ENCODE results near the gene PTPRN2. TPM values are rescaled to one million over a fixed set of nuclear protein-coding genes. Genes with fewer than 3 reads are reported as not detected.
A peak's percentile ranks its signal among the peaks of the same experiment; 100 is the strongest.

The PTPRN2 gene
- total and polyA plus RNA-seq, 2 of the 13 experiments (the other 11 are each of a cell fraction or from before 2014, with no cell fraction given) = 2.5 to 24.2 TPM

DNA sequence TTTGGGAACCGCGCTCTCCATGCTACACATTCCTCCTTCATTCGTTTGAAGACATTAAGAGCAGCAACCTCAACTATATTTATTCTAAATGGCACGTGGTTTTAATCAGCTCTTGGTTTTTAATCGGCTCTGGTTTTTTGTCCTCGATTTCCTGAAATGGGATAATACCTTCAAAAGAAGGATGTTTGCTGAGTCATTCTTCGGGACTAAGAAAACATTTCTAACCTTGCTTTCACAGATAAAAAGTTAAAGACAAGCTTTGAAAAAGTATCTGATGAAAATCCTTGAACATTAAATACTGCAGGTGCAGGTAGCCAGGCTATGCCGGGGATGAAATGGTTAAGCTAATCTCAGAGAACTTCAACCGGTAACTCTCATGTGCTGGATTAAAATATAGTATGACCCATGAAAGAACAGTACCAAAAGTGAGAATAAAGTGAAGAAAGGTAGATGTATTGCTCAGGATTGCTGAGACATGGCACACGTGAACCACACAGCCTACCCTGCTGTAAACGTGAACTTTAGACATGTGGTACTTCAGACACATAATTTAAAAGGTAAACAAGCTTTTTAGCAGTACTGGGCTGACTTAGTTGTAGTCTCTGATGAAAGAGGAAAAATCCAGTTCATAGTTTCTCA, 89.1 kb downstream of the PTPRN2 start (continued):
- TF ChIP-seq MXI1 (IDR thresholded peaks at IDR 0.05; ENCODE audit: borderline replicate concordance, low read depth, low read length) (peak; percentile 86; the same call in 1 of the 3 replicates), ZNF331 (CRISPR knock-in tag; IDR thresholded peaks at IDR 0.05) (peak; percentile 26; the same call in 1 of the 2 replicates), ZSCAN29 (CRISPR knock-in tag; conservative IDR thresholded peaks at IDR 0.05) (peak; percentile 64; the same call in 1 of the 2 replicates), ZIK1 (CRISPR knock-in tag; IDR thresholded peaks at IDR 0.05; ENCODE audit: borderline replicate concordance, low read depth) (no peak), THAP11 (CRISPR knock-in tag; IDR thresholded peaks at IDR 0.05) (0 out of 2 replicates have a peak, but pooled peaks have one; percentile 36), ZNF224 (CRISPR knock-in tag; IDR thresholded peaks at IDR 0.05) (no peak), MEIS1 (CRISPR knock-in tag; IDR thresholded peaks at IDR 0.05; ENCODE audit: borderline replicate concordance) (0 out of 2 replicates have a peak, but pooled peaks have one; percentile 24), KAT8 (CRISPR knock-in tag; IDR thresholded peaks at IDR 0.05) (0 out of 2 replicates have a peak, but pooled peaks have one; percentile 27), SP140L (CRISPR knock-in tag; IDR thresholded peaks at IDR 0.05; ENCODE audit: borderline replicate concordance) (0 out of 2 replicates have a peak, but pooled peaks have one; percentile 47), ZNF788 (CRISPR knock-in tag; IDR thresholded peaks at IDR 0.05; ENCODE audit: borderline replicate concordance) (no peak), PAF1 (CRISPR knock-in tag; IDR thresholded peaks at IDR 0.05) (no peak), KAT2B (IDR thresholded peaks at IDR 0.05; ENCODE audit: borderline replicate concordance, low read depth, low read length) (no peak), MAFK (conservative IDR thresholded peaks at IDR 0.05 in 1 of 2, IDR thresholded peaks at IDR 0.05 in 1 of 2; ENCODE audit: low read length in 2 of 2) (0 out of 4 replicates have a peak, but pooled peaks of 1 of the 2 experiments have one; percentile 2), ZMYM3 (CRISPR knock-in tag; IDR thresholded peaks at IDR 0.05) (0 out of 2 replicates have a peak, but pooled peaks have one; percentile 26), ZSCAN30 (CRISPR knock-in tag; IDR thresholded peaks at IDR 0.05) (no peak), ZBTB1 (CRISPR knock-in tag; IDR thresholded peaks at IDR 0.05; ENCODE audit: borderline replicate concordance) (no peak)
- TF ChIP-seq, protein P1, sequence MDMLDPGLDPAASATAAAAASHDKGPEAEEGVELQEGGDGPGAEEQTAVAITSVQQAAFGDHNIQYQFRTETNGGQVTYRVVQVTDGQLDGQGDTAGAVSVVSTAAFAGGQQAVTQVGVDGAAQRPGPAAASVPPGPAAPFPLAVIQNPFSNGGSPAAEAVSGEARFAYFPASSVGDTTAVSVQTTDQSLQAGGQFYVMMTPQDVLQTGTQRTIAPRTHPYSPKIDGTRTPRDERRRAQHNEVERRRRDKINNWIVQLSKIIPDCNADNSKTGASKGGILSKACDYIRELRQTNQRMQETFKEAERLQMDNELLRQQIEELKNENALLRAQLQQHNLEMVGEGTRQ (IDR thresholded peaks at IDR 0.05; ENCODE audit: low read depth, low read length) = peak; percentile 15; the same call in 1 of the 2 replicates
- TF ChIP-seq, protein P1 (CRISPR knock-in tag; IDR thresholded peaks at IDR 0.05; ENCODE audit: borderline replicate concordance) = peak; percentile 46; the same call in 1 of the 2 replicates
- TF ChIP-seq, protein P2, sequence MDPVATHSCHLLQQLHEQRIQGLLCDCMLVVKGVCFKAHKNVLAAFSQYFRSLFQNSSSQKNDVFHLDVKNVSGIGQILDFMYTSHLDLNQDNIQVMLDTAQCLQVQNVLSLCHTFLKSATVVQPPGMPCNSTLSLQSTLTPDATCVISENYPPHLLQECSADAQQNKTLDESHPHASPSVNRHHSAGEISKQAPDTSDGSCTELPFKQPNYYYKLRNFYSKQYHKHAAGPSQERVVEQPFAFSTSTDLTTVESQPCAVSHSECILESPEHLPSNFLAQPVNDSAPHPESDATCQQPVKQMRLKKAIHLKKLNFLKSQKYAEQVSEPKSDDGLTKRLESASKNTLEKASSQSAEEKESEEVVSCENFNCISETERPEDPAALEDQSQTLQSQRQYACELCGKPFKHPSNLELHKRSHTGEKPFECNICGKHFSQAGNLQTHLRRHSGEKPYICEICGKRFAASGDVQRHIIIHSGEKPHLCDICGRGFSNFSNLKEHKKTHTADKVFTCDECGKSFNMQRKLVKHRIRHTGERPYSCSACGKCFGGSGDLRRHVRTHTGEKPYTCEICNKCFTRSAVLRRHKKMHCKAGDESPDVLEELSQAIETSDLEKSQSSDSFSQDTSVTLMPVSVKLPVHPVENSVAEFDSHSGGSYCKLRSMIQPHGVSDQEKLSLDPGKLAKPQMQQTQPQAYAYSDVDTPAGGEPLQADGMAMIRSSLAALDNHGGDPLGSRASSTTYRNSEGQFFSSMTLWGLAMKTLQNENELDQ (CRISPR knock-in tag; IDR thresholded peaks at IDR 0.05; ENCODE audit: borderline replicate concordance) = no peak
- TF ChIP-seq, protein P3, sequence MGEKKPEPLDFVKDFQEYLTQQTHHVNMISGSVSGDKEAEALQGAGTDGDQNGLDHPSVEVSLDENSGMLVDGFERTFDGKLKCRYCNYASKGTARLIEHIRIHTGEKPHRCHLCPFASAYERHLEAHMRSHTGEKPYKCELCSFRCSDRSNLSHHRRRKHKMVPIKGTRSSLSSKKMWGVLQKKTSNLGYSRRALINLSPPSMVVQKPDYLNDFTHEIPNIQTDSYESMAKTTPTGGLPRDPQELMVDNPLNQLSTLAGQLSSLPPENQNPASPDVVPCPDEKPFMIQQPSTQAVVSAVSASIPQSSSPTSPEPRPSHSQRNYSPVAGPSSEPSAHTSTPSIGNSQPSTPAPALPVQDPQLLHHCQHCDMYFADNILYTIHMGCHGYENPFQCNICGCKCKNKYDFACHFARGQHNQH (CRISPR knock-in tag; IDR thresholded peaks at IDR 0.05) = peak; percentile 64; the same call in 1 of the 2 replicates
- TF ChIP-seq, protein P4, sequence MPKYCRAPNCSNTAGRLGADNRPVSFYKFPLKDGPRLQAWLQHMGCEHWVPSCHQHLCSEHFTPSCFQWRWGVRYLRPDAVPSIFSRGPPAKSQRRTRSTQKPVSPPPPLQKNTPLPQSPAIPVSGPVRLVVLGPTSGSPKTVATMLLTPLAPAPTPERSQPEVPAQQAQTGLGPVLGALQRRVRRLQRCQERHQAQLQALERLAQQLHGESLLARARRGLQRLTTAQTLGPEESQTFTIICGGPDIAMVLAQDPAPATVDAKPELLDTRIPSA (CRISPR knock-in tag; IDR thresholded peaks at IDR 0.05; ENCODE audit: borderline replicate concordance) = no peak
- TF ChIP-seq, protein P5, sequence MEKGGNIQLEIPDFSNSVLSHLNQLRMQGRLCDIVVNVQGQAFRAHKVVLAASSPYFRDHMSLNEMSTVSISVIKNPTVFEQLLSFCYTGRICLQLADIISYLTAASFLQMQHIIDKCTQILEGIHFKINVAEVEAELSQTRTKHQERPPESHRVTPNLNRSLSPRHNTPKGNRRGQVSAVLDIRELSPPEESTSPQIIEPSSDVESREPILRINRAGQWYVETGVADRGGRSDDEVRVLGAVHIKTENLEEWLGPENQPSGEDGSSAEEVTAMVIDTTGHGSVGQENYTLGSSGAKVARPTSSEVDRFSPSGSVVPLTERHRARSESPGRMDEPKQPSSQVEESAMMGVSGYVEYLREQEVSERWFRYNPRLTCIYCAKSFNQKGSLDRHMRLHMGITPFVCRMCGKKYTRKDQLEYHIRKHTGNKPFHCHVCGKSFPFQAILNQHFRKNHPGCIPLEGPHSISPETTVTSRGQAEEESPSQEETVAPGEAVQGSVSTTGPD (CRISPR knock-in tag; IDR thresholded peaks at IDR 0.05) = no peak
